GM23338 (cell line): Measurements from ENCODE around the gene DDX49. TPM values are rescaled to one million over a fixed set of nuclear protein-coding genes. Genes with fewer than 3 reads are reported as not detected.

Experiments
- ATAC-seq: fragments of 200-7000 bp; cut with Tn5 transposase; 3 replicates; pipeline ENCODE4 v1.9.1; 2020
- DNase-seq: peaks from one replicate; pipeline ENCODE4 v3.0.0-alpha.2; 2015; ENCODE audit warnings: low spot score
- H2AFZ ChIP-seq: fragments of 200-600 bp; sonication (generic); 2 replicates; pipeline ENCODE4 v1.8.0; 2016; ENCODE audit warnings: antibody characterized with exemption, mild to moderate bottlenecking, moderate library complexity
- H3F3A ChIP-seq: fragments of 200-600 bp; sonication (generic); replicated peaks from 2 replicates; pipeline ENCODE4 v1.8.0; 2017; ENCODE audit warnings: antibody characterized with exemption, mixed run types, low read depth
- H3K27ac ChIP-seq: fragments of 200-600 bp; sonication (generic); 2 replicates; pipeline ENCODE4 v1.6.1; 2016; ENCODE audit warnings: low read depth
- H3K27me3 ChIP-seq: fragments of 200-600 bp; sonication (generic); 2 replicates; pipeline ENCODE4 v1.8.0; 2016; ENCODE audit warnings: mild to moderate bottlenecking, mixed run types, moderate library complexity; ENCODE audit not compliant: insufficient read depth
- H3K36me3 ChIP-seq: fragments of 200-600 bp; sonication (generic); 2 replicates; pipeline ENCODE4 v1.8.0; 2016; ENCODE audit warnings: mild to moderate bottlenecking; ENCODE audit not compliant: insufficient read depth
- H3K4me1 ChIP-seq: fragments of 200-600 bp; sonication (generic); 2 replicates; pipeline ENCODE4 v1.8.0; 2016; ENCODE audit warnings: mild to moderate bottlenecking, moderate library complexity; ENCODE audit not compliant: insufficient read depth
- H3K4me2 ChIP-seq: fragments of 200-600 bp; sonication (generic); 2 replicates; pipeline ENCODE4 v1.7.1; 2017; ENCODE audit warnings: mixed run types
- H3K4me3 ChIP-seq: fragments of 200-600 bp; sonication (generic); 2 replicates; pipeline ENCODE4 v1.6.1; 2016; ENCODE audit warnings: mixed run types
- H3K79me2 ChIP-seq: fragments of 200-600 bp; sonication (generic); replicated peaks from 2 replicates; pipeline ENCODE4 v1.8.0; 2017; ENCODE audit warnings: mild to moderate bottlenecking; ENCODE audit not compliant: insufficient read depth
- H3K9me2 ChIP-seq: fragments of 200-600 bp; sonication (generic); 2 replicates; pipeline ENCODE4 v1.8.0; 2017; ENCODE audit not compliant: insufficient read depth
- H4K20me1 ChIP-seq: fragments of 200-600 bp; sonication (generic); replicated peaks from 2 replicates; pipeline ENCODE4 v1.8.0; 2017; ENCODE audit warnings: mild to moderate bottlenecking; ENCODE audit not compliant: insufficient read depth
- H3K27ac Mint-ChIP-seq: 2 replicates; pipeline ENCODE4 v1.8.0; 2020; ENCODE audit warnings: inconsistent platforms, mild to moderate bottlenecking, moderate library complexity, mixed read lengths
- H3K27me3 Mint-ChIP-seq: 3 replicates; pipeline ENCODE4 v1.8.0; 2022; ENCODE audit warnings: low read depth, mild to moderate bottlenecking, moderate library complexity, mixed read lengths, inconsistent platforms; ENCODE audit not compliant: insufficient read depth, poor library complexity
- H3K36me3 Mint-ChIP-seq: 3 replicates; pipeline ENCODE4 v1.8.0; 2021; ENCODE audit warnings: low read depth, mild to moderate bottlenecking, inconsistent platforms, moderate library complexity, mixed read lengths
- H3K4me1 Mint-ChIP-seq: 3 replicates; pipeline ENCODE4 v1.8.0; 2020; ENCODE audit warnings: mild to moderate bottlenecking, inconsistent platforms, mixed read lengths
- H3K4me3 Mint-ChIP-seq: 3 replicates; pipeline ENCODE4 v1.8.0; 2021; ENCODE audit warnings: moderate library complexity, mild to moderate bottlenecking, inconsistent platforms, mixed read lengths
- H3K9me3 Mint-ChIP-seq: 3 replicates; pipeline ENCODE4 v1.8.0; 2020; ENCODE audit warnings: moderate library complexity, mild to moderate bottlenecking, inconsistent platforms, mixed read lengths
- CREB1 ChIP-seq: fragments of 250-450 bp; sonication (Bioruptor Pico); IDR thresholded peaks from 2 replicates; pipeline ENCODE4 v1.5.0; 2020; ENCODE audit warnings: low read depth, mild to moderate bottlenecking, moderate library complexity
- EZH2 ChIP-seq: fragments of 200-600 bp; sonication (generic); IDR thresholded peaks from one replicate; pipeline ENCODE4 v1.8.0; 2017; ENCODE audit warnings: antibody characterized with exemption, mild to moderate bottlenecking, low read depth; ENCODE audit not compliant: unreplicated experiment
- EZH2phosphoT487 ChIP-seq: fragments of 200-600 bp; sonication (generic); IDR thresholded peaks from one replicate; pipeline ENCODE4 v1.8.1; 2018; ENCODE audit warnings: antibody characterized with exemption; ENCODE audit not compliant: unreplicated experiment
- JUNB ChIP-seq: IDR thresholded peaks from one replicate; pipeline ENCODE4 v1.6.1; 2016; ENCODE audit warnings: antibody characterized with exemption; ENCODE audit not compliant: unreplicated experiment
- NANOG ChIP-seq: IDR thresholded peaks from 2 replicates; pipeline ENCODE4 v1.6.1; 2016; ENCODE audit warnings: antibody characterized with exemption, borderline replicate concordance
- POLR2AphosphoS5 ChIP-seq: IDR thresholded peaks from 2 replicates; pipeline ENCODE4 v1.6.1; 2016; ENCODE audit warnings: antibody characterized with exemption, low read depth
- STAT1 ChIP-seq: IDR thresholded peaks from one replicate; pipeline ENCODE4 v1.6.1; 2016; ENCODE audit warnings: antibody characterized with exemption; ENCODE audit not compliant: unreplicated experiment
- ZNF114 ChIP-seq: fragments of 250-450 bp; sonication (Bioruptor Pico); IDR thresholded peaks from 2 replicates; pipeline ENCODE4 v1.5.0; 2020; ENCODE audit warnings: mild to moderate bottlenecking, moderate library complexity
- ZNF331 ChIP-seq: fragments of 250-450 bp; sonication (Bioruptor Pico); IDR thresholded peaks from 2 replicates; pipeline ENCODE4 v1.5.0; 2020; ENCODE audit warnings: low read depth, mild to moderate bottlenecking, moderate library complexity
- polyA plus RNA-seq: library from polyadenylated mRNA; unstranded; fragments of >200 nt; fragmentation: Nextera tagmentation; extraction: Ambion mirVana; gene quantifications from 2 replicates; pipeline ENCODE4 v1.2.1, GENCODE V29; 2016
- total RNA-seq: library from RNA; depleted of rRNA; stranded (reverse); fragments of >200 nt; shearing (Covaris generic); gene quantifications from 2 replicates; pipeline ENCODE4 v1.2.3, GENCODE V29; 2014
- TF ChIP-seq, protein P1 (sequence below): fragments of 250-450 bp; sonication (Bioruptor Pico); IDR thresholded peaks from 2 replicates; pipeline ENCODE4 v1.5.0; 2020; ENCODE audit warnings: mild to moderate bottlenecking, moderate library complexity
- TF ChIP-seq, protein P2 (sequence below), 2 experiments: fragments of 200-600 bp in 1 of 2; sonication (generic) in 1 of 2; conservative IDR thresholded peaks; 2 replicates each; pipeline versions ENCODE4 v1.5.1 to v1.6.1; 2016 to 2017; ENCODE audit warnings: antibody characterized with exemption in 2 of 2, low read depth in 2 of 2, mild to moderate bottlenecking in 2 of 2, moderate library complexity in 1 of 2
- TF ChIP-seq, protein P3 (sequence below): IDR thresholded peaks from 2 replicates; pipeline ENCODE4 v1.6.1; 2016; ENCODE audit warnings: antibody characterized with exemption
- TF ChIP-seq, protein P4 (sequence below): IDR thresholded peaks from one replicate; pipeline ENCODE4 v1.6.1; 2018; ENCODE audit warnings: antibody characterized with exemption; ENCODE audit not compliant: unreplicated experiment

The DDX49 gene
- total and polyA plus RNA-seq, 2 experiments from 2014 or later: 40.2 to 75.3 TPM

GRCh38 chr19:18898081-18898606 is 21.4 kb upstream of the DDX49 start:
- no peaks in the 10 kb centered on the region for H3K79me2 ChIP-seq
- peaks cover 24% of the 10 kb centered on the region for H3K27me3 ChIP-seq
- H2AFZ ChIP-seq: no peak overlapping the region
- TF ChIP-seq, protein P1, sequence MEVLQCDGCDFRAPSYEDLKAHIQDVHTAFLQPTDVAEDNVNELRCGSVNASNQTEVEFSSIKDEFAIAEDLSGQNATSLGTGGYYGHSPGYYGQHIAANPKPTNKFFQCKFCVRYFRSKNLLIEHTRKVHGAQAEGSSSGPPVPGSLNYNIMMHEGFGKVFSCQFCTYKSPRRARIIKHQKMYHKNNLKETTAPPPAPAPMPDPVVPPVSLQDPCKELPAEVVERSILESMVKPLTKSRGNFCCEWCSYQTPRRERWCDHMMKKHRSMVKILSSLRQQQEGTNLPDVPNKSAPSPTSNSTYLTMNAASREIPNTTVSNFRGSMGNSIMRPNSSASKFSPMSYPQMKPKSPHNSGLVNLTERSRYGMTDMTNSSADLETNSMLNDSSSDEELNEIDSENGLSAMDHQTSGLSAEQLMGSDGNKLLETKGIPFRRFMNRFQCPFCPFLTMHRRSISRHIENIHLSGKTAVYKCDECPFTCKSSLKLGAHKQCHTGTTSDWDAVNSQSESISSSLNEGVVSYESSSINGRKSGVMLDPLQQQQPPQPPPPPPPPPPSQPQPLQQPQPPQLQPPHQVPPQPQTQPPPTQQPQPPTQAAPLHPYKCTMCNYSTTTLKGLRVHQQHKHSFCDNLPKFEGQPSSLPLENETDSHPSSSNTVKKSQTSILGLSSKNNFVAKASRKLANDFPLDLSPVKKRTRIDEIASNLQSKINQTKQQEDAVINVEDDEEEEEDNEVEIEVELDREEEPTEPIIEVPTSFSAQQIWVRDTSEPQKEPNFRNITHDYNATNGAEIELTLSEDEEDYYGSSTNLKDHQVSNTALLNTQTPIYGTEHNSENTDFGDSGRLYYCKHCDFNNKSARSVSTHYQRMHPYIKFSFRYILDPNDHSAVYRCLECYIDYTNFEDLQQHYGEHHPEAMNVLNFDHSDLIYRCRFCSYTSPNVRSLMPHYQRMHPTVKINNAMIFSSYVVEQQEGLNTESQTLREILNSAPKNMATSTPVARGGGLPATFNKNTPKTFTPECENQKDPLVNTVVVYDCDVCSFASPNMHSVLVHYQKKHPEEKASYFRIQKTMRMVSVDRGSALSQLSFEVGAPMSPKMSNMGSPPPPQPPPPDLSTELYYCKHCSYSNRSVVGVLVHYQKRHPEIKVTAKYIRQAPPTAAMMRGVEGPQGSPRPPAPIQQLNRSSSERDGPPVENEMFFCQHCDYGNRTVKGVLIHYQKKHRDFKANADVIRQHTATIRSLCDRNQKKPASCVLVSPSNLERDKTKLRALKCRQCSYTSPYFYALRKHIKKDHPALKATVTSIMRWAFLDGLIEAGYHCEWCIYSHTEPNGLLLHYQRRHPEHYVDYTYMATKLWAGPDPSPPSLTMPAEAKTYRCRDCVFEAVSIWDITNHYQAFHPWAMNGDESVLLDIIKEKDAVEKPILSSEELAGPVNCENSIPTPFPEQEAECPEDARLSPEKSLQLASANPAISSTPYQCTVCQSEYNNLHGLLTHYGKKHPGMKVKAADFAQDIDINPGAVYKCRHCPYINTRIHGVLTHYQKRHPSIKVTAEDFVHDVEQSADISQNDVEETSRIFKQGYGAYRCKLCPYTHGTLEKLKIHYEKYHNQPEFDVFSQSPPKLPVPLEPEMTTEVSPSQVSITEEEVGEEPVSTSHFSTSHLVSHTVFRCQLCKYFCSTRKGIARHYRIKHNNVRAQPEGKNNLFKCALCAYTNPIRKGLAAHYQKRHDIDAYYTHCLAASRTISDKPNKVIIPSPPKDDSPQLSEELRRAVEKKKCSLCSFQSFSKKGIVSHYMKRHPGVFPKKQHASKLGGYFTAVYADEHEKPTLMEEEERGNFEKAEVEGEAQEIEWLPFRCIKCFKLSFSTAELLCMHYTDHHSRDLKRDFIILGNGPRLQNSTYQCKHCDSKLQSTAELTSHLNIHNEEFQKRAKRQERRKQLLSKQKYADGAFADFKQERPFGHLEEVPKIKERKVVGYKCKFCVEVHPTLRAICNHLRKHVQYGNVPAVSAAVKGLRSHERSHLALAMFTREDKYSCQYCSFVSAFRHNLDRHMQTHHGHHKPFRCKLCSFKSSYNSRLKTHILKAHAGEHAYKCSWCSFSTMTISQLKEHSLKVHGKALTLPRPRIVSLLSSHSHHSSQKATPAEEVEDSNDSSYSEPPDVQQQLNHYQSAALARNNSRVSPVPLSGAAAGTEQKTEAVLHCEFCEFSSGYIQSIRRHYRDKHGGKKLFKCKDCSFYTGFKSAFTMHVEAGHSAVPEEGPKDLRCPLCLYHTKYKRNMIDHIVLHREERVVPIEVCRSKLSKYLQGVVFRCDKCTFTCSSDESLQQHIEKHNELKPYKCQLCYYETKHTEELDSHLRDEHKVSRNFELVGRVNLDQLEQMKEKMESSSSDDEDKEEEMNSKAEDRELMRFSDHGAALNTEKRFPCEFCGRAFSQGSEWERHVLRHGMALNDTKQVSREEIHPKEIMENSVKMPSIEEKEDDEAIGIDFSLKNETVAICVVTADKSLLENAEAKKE (CRISPR knock-in tag): no peak
- no peak for TF ChIP-seq EZH2phosphoT487
- no peak for TF ChIP-seq EZH2
- TF ChIP-seq ZNF114 (CRISPR knock-in tag): no peak
- TF ChIP-seq, protein P2, sequence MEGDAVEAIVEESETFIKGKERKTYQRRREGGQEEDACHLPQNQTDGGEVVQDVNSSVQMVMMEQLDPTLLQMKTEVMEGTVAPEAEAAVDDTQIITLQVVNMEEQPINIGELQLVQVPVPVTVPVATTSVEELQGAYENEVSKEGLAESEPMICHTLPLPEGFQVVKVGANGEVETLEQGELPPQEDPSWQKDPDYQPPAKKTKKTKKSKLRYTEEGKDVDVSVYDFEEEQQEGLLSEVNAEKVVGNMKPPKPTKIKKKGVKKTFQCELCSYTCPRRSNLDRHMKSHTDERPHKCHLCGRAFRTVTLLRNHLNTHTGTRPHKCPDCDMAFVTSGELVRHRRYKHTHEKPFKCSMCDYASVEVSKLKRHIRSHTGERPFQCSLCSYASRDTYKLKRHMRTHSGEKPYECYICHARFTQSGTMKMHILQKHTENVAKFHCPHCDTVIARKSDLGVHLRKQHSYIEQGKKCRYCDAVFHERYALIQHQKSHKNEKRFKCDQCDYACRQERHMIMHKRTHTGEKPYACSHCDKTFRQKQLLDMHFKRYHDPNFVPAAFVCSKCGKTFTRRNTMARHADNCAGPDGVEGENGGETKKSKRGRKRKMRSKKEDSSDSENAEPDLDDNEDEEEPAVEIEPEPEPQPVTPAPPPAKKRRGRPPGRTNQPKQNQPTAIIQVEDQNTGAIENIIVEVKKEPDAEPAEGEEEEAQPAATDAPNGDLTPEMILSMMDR (conservative IDR thresholded peaks at IDR 0.05; ENCODE audit: low read depth in 2 of 2): no peak
- TF ChIP-seq POLR2AphosphoS5: no peak
- TF ChIP-seq, protein P3, sequence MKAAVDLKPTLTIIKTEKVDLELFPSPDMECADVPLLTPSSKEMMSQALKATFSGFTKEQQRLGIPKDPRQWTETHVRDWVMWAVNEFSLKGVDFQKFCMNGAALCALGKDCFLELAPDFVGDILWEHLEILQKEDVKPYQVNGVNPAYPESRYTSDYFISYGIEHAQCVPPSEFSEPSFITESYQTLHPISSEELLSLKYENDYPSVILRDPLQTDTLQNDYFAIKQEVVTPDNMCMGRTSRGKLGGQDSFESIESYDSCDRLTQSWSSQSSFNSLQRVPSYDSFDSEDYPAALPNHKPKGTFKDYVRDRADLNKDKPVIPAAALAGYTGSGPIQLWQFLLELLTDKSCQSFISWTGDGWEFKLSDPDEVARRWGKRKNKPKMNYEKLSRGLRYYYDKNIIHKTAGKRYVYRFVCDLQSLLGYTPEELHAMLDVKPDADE: no peak
- TF ChIP-seq NANOG: no peak
- TF ChIP-seq CREB1 (CRISPR knock-in tag): no peak
- TF ChIP-seq ZNF331 (CRISPR knock-in tag): no peak
- TF ChIP-seq STAT1: no peak
- TF ChIP-seq, protein P4, sequence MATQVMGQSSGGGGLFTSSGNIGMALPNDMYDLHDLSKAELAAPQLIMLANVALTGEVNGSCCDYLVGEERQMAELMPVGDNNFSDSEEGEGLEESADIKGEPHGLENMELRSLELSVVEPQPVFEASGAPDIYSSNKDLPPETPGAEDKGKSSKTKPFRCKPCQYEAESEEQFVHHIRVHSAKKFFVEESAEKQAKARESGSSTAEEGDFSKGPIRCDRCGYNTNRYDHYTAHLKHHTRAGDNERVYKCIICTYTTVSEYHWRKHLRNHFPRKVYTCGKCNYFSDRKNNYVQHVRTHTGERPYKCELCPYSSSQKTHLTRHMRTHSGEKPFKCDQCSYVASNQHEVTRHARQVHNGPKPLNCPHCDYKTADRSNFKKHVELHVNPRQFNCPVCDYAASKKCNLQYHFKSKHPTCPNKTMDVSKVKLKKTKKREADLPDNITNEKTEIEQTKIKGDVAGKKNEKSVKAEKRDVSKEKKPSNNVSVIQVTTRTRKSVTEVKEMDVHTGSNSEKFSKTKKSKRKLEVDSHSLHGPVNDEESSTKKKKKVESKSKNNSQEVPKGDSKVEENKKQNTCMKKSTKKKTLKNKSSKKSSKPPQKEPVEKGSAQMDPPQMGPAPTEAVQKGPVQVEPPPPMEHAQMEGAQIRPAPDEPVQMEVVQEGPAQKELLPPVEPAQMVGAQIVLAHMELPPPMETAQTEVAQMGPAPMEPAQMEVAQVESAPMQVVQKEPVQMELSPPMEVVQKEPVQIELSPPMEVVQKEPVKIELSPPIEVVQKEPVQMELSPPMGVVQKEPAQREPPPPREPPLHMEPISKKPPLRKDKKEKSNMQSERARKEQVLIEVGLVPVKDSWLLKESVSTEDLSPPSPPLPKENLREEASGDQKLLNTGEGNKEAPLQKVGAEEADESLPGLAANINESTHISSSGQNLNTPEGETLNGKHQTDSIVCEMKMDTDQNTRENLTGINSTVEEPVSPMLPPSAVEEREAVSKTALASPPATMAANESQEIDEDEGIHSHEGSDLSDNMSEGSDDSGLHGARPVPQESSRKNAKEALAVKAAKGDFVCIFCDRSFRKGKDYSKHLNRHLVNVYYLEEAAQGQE: no peak
- TF ChIP-seq JUNB: no peak
- H3K4me2 ChIP-seq: no peak overlapping the region
- H3K4me1 Mint-ChIP-seq: no peaks in the 10 kb centered on the region
- no peaks in the 10 kb centered on the region for H3K36me3 ChIP-seq
- H3K4me1 ChIP-seq: no peaks in the 10 kb centered on the region; the same call in 1 of the 2 replicates
- no peak overlapping the region; the same call in 2 of the 3 replicates for H3K4me3 Mint-ChIP-seq
- no peak overlapping the region for H3K27ac ChIP-seq
- no peaks in the 10 kb centered on the region for H3K9me3 Mint-ChIP-seq
- H3F3A ChIP-seq: peaks cover 2% of the 10 kb centered on the region; the same call in 1 of the 2 replicates
- no peaks in the 10 kb centered on the region; the same call in none of the 2 replicates for H4K20me1 ChIP-seq
- H3K4me3 ChIP-seq: no peak overlapping the region
- DNase-seq: no peak
- peaks cover 9% of the 10 kb centered on the region for H3K36me3 Mint-ChIP-seq
- no peak overlapping the region for H3K27ac Mint-ChIP-seq
- no peak for ATAC-seq
- peaks cover 17% of the 10 kb centered on the region for H3K27me3 Mint-ChIP-seq
- H3K9me2 ChIP-seq: no peaks in the 10 kb centered on the region
